ENCODE data around the gene THBS3. TPM values are rescaled to one million over a fixed set of nuclear protein-coding genes. Genes with fewer than 3 reads are reported as not detected.
A peak's percentile ranks its signal among the peaks of the same experiment; 100 is the strongest.

THBS3 gene
- total and polyA plus RNA-seq, 2 of the 13 experiments (the other 11 are each of a cell fraction or from before 2014, with no cell fraction given), result 0.86 to 3.6 TPM

DNA sequence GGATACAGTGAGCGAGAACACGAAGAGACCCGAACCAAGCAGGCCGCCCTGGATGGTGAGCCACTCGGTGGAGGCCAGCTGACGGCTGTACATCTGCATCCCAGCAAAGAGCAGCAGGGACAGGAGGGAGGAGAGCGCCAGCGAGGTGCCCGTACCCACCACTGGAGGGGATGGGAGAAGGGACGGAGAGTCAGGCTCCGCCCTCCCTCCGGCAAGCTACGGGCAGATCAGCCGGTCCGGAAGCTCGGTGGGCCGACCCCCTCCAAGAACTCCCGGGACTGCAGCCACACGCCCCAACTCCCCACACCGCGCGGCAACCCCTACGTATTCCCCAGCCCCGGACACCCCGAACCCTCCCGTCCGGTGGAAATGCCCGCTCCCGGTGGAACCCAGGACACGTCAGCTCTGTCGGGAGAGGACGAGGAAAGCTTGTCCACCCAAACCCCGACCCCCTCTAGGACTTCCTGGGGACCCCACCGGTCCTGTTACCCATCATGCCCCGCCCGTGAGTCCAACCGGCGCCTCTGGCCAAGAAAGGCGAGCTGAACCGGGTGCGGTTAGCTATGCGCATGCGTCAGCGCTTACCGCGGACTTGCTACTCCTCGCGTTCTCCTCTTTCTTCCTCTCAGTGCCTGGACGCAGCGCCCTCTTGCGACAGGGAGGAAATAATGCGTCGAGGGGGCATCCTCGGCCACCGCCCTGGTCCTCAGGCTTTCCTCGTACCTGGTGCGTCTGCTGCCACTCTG, 34.8 kb downstream of the THBS3 start, which contains the start of gene KRTCAP2 (continued):
- TF ChIP-seq, protein P1, sequence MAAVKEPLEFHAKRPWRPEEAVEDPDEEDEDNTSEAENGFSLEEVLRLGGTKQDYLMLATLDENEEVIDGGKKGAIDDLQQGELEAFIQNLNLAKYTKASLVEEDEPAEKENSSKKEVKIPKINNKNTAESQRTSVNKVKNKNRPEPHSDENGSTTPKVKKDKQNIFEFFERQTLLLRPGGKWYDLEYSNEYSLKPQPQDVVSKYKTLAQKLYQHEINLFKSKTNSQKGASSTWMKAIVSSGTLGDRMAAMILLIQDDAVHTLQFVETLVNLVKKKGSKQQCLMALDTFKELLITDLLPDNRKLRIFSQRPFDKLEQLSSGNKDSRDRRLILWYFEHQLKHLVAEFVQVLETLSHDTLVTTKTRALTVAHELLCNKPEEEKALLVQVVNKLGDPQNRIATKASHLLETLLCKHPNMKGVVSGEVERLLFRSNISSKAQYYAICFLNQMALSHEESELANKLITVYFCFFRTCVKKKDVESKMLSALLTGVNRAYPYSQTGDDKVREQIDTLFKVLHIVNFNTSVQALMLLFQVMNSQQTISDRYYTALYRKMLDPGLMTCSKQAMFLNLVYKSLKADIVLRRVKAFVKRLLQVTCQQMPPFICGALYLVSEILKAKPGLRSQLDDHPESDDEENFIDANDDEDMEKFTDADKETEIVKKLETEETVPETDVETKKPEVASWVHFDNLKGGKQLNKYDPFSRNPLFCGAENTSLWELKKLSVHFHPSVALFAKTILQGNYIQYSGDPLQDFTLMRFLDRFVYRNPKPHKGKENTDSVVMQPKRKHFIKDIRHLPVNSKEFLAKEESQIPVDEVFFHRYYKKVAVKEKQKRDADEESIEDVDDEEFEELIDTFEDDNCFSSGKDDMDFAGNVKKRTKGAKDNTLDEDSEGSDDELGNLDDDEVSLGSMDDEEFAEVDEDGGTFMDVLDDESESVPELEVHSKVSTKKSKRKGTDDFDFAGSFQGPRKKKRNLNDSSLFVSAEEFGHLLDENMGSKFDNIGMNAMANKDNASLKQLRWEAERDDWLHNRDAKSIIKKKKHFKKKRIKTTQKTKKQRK (IDR thresholded peaks at IDR 0.05; ENCODE audit: low read length), result no peak
- TF ChIP-seq MED8 (CRISPR knock-in tag; IDR thresholded peaks at IDR 0.05; ENCODE audit: insufficient replicate concordance), result no peak
- TF ChIP-seq ZNF672 (CRISPR knock-in tag; IDR thresholded peaks at IDR 0.05), result no peak
- no peak for TF ChIP-seq ZNF230 (CRISPR knock-in tag; IDR thresholded peaks at IDR 0.05)
- TF ChIP-seq ZSCAN25 (CRISPR knock-in tag; IDR thresholded peaks at IDR 0.05), result peak; percentile 41; the same call in 1 of the 2 replicates
- TF ChIP-seq, protein P2, sequence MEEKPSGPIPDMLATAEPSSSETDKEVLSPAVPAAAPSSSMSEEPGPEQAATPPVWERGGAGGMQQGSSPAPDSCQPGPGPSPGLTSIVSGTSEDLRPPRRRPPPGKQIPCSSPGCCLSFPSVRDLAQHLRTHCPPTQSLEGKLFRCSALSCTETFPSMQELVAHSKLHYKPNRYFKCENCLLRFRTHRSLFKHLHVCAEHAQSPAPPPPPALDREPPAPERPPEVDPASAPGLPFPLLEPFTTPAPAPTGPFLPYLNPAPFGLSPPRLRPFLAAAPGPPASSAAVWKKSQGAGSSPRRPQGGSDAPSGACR (CRISPR knock-in tag; IDR thresholded peaks at IDR 0.05), result no peak
- 0 out of 2 replicates have a peak, but pooled peaks have one; percentile 62 for TF ChIP-seq ZFP1 (CRISPR knock-in tag; IDR thresholded peaks at IDR 0.05)
- peak; percentile 70; the same call in 1 of the 2 replicates for TF ChIP-seq ZFP36L1 (CRISPR knock-in tag; IDR thresholded peaks at IDR 0.05)
- TF ChIP-seq FOXA3 (CRISPR knock-in tag; IDR thresholded peaks at IDR 0.05), result peak; percentile 74
- no peak for TF ChIP-seq PLRG1 (conservative IDR thresholded peaks at IDR 0.05)
- TF ChIP-seq ZNF292 (CRISPR knock-in tag; IDR thresholded peaks at IDR 0.05; ENCODE audit: borderline replicate concordance, low read depth), result no peak
- TF ChIP-seq ZNF136 (CRISPR knock-in tag; IDR thresholded peaks at IDR 0.05; ENCODE audit: low read depth), result no peak; the same call in 1 of the 2 replicates
- peak in 1 of 2 experiments; percentile 37; a peak in 1 of 4 replicates for TF ChIP-seq EP300 (IDR thresholded peaks at IDR 0.05; ENCODE audit: low read depth in 2 of 2, low read length in 2 of 2)
- TF ChIP-seq EP300 (CRISPR knock-in tag; IDR thresholded peaks at IDR 0.05; ENCODE audit: borderline replicate concordance), result 0 out of 2 replicates have a peak, but pooled peaks have one; percentile 41
- peak; percentile 82 for TF ChIP-seq ELF1 (CRISPR knock-in tag; IDR thresholded peaks at IDR 0.05)
- TF ChIP-seq KDM3A (CRISPR knock-in tag; IDR thresholded peaks at IDR 0.05; ENCODE audit: low read depth), result no peak
- TF ChIP-seq, protein P3, sequence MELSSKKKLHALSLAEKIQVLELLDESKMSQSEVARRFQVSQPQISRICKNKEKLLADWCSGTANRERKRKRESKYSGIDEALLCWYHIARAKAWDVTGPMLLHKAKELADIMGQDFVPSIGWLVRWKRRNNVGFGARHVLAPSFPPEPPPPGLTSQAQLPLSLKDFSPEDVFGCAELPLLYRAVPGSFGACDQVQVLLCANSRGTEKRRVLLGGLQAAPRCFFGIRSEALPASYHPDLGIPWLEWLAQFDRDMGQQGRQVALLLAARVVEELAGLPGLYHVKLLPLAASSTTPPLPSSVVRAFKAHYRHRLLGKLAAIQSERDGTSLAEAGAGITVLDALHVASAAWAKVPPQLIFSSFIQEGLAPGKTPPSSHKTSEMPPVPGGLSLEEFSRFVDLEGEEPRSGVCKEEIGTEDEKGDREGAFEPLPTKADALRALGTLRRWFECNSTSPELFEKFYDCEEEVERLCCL (CRISPR knock-in tag; IDR thresholded peaks at IDR 0.05; ENCODE audit: borderline replicate concordance), result no peak
- peak; percentile 88 for TF ChIP-seq KDM5A (IDR thresholded peaks at IDR 0.05; ENCODE audit: borderline replicate concordance, low read length)
- TF ChIP-seq, protein P4, sequence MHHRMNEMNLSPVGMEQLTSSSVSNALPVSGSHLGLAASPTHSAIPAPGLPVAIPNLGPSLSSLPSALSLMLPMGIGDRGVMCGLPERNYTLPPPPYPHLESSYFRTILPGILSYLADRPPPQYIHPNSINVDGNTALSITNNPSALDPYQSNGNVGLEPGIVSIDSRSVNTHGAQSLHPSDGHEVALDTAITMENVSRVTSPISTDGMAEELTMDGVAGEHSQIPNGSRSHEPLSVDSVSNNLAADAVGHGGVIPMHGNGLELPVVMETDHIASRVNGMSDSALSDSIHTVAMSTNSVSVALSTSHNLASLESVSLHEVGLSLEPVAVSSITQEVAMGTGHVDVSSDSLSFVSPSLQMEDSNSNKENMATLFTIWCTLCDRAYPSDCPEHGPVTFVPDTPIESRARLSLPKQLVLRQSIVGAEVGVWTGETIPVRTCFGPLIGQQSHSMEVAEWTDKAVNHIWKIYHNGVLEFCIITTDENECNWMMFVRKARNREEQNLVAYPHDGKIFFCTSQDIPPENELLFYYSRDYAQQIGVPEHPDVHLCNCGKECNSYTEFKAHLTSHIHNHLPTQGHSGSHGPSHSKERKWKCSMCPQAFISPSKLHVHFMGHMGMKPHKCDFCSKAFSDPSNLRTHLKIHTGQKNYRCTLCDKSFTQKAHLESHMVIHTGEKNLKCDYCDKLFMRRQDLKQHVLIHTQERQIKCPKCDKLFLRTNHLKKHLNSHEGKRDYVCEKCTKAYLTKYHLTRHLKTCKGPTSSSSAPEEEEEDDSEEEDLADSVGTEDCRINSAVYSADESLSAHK (CRISPR knock-in tag; IDR thresholded peaks at IDR 0.05; ENCODE audit: borderline replicate concordance), result no peak
- peak; percentile 93 for TF ChIP-seq AGO2 (optimal IDR thresholded peaks at IDR 0.05; ENCODE audit: low read depth, low read length)
- TF ChIP-seq ZNF713 (CRISPR knock-in tag; IDR thresholded peaks at IDR 0.05), result no peak; the same call in 1 of the 2 replicates
- no peak for TF ChIP-seq PHF5A (CRISPR knock-in tag; IDR thresholded peaks at IDR 0.05; ENCODE audit: low read depth, unreplicated experiment)
- peak; percentile 64 for TF ChIP-seq ZNF335 (CRISPR knock-in tag; IDR thresholded peaks at IDR 0.05)
